Activated naive CD8-positive, alpha-beta T cell (primary cell): ENCODE data around the gene KIFAP3.
"Not testable (repeated sequence)": the region's sequence is repeated elsewhere in the genome, so short reads cannot be mapped to it uniquely, and the experiment has no call there.

Experiments used
- H3K27ac Mint-ChIP-seq: one replicate; pipeline ENCODE4 v1.8.0; 2021; ENCODE audit warnings: mixed read lengths
- H3K27me3 Mint-ChIP-seq: one replicate; pipeline ENCODE4 v1.8.0; 2021; ENCODE audit warnings: mixed read lengths
- H3K36me3 Mint-ChIP-seq: one replicate; pipeline ENCODE4 v1.8.0; 2021; ENCODE audit warnings: mixed read lengths
- H3K4me1 Mint-ChIP-seq: one replicate; pipeline ENCODE4 v1.8.0; 2021; ENCODE audit warnings: low read depth, mixed read lengths
- H3K4me3 Mint-ChIP-seq: one replicate; pipeline ENCODE4 v1.8.0; 2021; ENCODE audit warnings: mild to moderate bottlenecking, mixed read lengths
- H3K9me3 Mint-ChIP-seq: one replicate; pipeline ENCODE4 v1.8.0; 2021; ENCODE audit warnings: low read depth, mixed read lengths

Gene KIFAP3

DNA sequence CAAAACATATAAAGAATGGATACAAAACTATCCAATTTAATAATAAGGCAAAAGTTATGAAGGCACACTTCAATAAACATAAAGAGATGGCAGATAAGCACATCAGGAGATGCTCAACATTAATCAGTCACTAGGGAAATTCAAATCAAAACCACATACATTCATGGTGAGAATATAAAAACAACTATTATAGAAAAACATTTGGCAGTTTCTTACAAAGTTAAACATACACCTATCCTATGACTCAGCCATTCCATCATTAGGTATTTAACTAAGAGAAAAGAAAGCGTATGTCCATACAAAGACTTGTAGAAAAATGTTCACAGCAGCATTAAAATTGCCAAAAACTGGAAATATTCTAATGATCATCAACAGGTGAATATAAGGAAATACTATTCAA is 44.3 kb downstream of the KIFAP3 start:
- no peaks in the 10 kb centered on the region for H3K9me3 Mint-ChIP-seq
- no peaks in the 10 kb centered on the region for H3K4me1 Mint-ChIP-seq
- H3K4me3 Mint-ChIP-seq, result no peak overlapping the region
- H3K36me3 Mint-ChIP-seq, result peaks cover 39% of the 10 kb centered on the region
- H3K27me3 Mint-ChIP-seq, result no peaks in the 10 kb centered on the region
- no peak overlapping the region for H3K27ac Mint-ChIP-seq

DNA sequence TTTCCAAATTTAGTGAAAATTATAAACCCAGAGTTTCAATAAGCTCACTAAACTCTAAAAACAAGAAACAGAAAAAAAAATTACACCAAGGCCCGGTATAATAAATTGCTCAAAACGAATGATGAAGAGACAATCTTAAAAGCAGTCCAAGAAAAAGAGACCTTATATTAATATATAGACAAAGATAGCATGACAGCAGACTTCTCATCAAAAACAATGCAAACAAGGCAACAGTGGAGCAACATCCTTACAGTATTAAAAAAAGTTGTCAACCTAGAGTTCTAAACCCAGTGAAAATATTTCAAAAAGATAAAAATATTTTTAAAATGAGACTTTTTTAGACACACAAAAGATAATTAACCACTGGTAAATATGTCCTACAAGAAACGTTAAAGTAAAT is 46.7 kb downstream of the KIFAP3 start:
- Mint-ChIP-seq H3K27me3 (no peaks in the 10 kb centered on the region), H3K36me3 (peaks cover 34% of the 10 kb centered on the region), H3K27ac (no peak overlapping the region), H3K4me3 (no peak overlapping the region), H3K9me3 (no peaks in the 10 kb centered on the region), H3K4me1 (no peaks in the 10 kb centered on the region)

DNA sequence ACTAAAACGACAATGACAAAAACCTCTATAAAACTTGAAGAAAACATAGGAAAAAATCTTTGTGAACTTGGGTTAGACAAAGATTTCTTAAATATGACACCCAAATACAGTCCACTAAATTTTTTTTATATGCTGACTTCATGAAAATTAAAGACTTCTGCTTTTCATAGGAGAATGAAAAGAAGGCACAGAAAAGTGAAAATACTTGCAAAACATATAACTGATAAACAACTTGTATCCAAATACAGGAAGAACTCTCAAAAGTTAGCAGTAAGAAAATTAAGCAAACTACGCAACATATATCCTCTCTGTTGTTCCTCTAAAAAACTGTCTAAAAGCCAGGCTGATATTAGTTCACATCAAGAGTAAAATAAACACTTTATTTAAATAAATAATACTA is 53.6 kb downstream of the KIFAP3 start:
- H3K4me3 Mint-ChIP-seq, result no peak overlapping the region
- peaks cover 22% of the 10 kb centered on the region for H3K36me3 Mint-ChIP-seq
- H3K4me1 Mint-ChIP-seq, result no peaks in the 10 kb centered on the region
- peaks cover 7% of the 10 kb centered on the region for H3K9me3 Mint-ChIP-seq
- H3K27ac Mint-ChIP-seq, result no peak overlapping the region
- H3K27me3 Mint-ChIP-seq, result no peaks in the 10 kb centered on the region

DNA sequence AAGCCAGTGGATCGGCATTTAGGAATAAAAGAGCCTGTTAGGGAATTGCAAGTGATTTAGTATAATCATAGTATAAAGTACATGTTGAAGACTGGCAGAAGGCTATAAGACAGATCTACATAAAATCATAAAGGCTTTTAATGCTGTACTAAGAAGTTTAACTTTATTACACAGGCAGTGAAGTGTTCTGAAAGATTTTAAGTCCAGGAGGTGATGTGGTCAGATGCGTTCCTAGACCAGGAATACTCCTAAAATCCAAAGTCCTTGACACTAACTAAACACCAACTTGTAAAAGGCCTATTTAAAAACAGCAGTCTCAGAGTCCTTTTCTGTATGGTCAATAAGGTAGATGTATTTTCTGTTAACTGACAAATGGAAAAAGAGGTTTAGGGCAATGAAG is 57.0 kb downstream of the KIFAP3 start:
- Mint-ChIP-seq H3K27me3 (no peaks in the 10 kb centered on the region), H3K9me3 (peaks cover 7% of the 10 kb centered on the region), H3K27ac (no peak overlapping the region), H3K36me3 (peaks cover 27% of the 10 kb centered on the region), H3K4me1 (no peaks in the 10 kb centered on the region), H3K4me3 (no peak overlapping the region)

DNA sequence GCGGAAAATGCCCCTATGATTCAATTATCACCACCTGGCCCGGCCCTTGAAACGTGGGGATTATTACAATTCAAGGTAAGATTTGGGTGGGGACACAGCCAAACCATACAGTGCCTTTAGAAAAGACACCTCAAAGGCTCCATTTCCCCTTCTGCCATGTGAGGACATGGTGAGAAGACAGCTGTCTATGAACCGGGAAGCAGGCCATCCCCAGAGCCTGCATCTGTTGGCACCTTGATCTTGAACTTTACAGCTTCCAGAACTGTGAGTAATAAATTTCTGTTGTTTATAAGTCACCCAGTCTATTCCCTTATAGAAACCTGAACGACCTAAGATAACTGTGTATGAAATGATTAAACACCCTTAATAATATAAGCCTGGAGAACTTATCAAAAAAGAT is 61.6 kb downstream of the KIFAP3 start:
- H3K9me3 Mint-ChIP-seq, result no peaks in the 10 kb centered on the region
- peaks cover 23% of the 10 kb centered on the region for H3K36me3 Mint-ChIP-seq
- H3K4me3 Mint-ChIP-seq, result no peak overlapping the region
- no peaks in the 10 kb centered on the region for H3K4me1 Mint-ChIP-seq
- H3K27me3 Mint-ChIP-seq, result no peaks in the 10 kb centered on the region
- no peak overlapping the region for H3K27ac Mint-ChIP-seq

DNA sequence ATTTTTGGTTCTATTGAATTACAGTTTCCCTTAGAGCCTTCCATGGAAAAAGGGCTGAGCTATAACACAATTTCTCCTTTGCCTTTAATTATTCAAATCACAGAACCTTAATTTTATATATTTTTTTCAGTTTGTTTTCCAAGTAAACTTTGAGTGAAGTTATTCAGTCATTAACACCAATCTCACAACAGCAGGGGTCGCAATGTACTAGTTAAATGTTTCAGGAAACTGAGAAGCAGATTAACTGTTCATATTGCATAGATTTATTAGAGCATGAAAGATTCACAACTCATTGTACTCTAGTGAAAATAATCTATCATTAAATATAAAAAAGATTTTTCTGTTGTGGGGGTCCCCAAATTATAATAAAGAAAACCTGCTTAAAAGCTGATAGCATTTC is 64.1 kb downstream of the KIFAP3 start:
- Mint-ChIP-seq H3K27me3 (no peaks in the 10 kb centered on the region), H3K4me1 (no peaks in the 10 kb centered on the region), H3K4me3 (no peak overlapping the region), H3K36me3 (peaks cover 19% of the 10 kb centered on the region), H3K9me3 (no peaks in the 10 kb centered on the region), H3K27ac (no peak overlapping the region)

DNA sequence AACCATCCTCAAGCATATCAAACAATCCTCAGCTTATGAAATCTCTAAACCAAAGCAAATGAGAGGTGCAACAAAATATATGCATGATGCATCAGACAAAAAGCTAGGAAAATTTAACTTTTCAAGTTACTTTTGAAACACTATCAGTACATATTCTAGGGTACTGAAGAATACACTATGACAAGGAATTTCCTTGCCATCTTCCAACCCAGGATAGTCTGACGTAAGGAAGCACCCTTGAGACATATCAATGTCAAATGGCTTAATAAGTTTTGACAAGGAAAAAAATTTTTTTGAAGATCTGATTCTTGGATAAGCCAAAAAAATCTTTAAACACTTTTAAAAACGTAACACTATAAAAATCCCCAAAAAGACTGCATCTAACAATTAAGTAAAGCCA is 64.9 kb downstream of the KIFAP3 start:
- Mint-ChIP-seq H3K4me3 (no peak overlapping the region), H3K36me3 (peaks cover 16% of the 10 kb centered on the region), H3K27me3 (no peaks in the 10 kb centered on the region), H3K4me1 (no peaks in the 10 kb centered on the region), H3K9me3 (no peaks in the 10 kb centered on the region), H3K27ac (no peak overlapping the region)

DNA sequence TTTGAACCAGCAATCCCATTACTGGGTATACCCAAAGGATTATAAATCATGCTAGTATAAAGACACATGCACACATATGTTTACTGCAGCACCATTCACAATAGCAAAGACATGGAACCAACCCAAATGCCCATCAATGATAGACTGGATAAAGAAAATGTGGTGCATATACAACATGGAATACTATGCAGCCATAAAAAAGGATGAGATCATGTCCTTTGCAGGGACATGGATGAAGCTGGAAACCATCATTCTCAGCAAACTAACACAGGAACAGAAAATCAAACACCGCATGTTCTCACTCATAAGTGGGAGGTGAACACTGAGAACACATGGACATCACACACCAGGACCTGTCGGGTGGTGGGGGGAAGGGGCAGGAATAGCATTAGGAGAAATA is 65.8 kb downstream of the KIFAP3 start:
- not testable (repeated sequence) for H3K27ac Mint-ChIP-seq, H3K27me3 Mint-ChIP-seq, H3K9me3 Mint-ChIP-seq, H3K4me1 Mint-ChIP-seq, H3K4me3 Mint-ChIP-seq
- peaks cover 11% of the 10 kb centered on the region for H3K36me3 Mint-ChIP-seq

DNA sequence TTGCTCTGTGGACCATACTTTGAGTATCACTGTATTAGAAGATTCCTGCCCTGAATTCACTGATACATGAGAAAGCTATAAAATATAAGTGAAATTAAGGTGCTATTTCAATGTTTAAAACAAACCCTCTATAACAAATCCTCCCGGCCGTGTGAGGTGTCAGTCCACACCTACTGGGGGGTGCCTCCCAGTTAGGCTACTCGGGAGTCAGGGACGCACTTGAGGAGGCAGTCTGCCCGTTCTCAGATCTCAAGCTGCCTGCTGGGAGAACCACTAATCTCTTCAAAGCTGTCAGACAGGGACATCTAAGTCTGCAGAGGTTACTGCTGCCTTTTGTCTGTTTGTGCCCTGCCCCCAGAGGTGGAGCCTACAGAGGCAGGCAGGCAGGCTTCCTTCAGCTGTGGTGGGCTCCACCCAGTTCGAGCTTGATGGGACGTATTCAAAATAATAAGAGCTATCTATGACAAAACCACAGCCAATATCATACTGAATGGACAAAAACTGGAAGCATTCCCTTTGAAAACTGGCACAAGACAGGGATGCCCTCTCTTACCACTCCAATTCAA is 71.1 kb downstream of the KIFAP3 start:
- not testable (repeated sequence) for H3K27me3 Mint-ChIP-seq, H3K27ac Mint-ChIP-seq, H3K4me1 Mint-ChIP-seq, H3K4me3 Mint-ChIP-seq, H3K9me3 Mint-ChIP-seq, H3K36me3 Mint-ChIP-seq

DNA sequence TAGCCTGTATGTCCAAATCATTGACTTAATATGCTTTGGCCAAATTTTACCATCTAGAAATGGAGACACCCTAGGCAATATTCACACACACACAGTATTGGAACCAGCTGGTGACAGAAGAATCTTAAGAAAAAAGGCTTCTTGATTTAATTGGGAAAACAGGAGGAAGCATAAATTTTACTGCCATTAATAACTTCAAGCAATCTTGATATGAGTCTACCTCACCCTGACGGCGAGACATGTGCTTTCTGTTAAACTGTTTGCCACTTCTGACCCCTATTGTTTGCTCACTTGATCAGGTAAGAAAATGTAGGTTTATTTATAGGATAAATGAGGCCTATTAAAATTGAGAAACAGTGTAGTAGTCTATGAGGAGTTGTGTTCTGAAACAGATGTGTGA is 73.2 kb downstream of the KIFAP3 start:
- Mint-ChIP-seq H3K4me3 (no peak overlapping the region), H3K4me1 (no peaks in the 10 kb centered on the region), H3K27me3 (no peaks in the 10 kb centered on the region), H3K9me3 (no peaks in the 10 kb centered on the region), H3K36me3 (peaks cover 6% of the 10 kb centered on the region), H3K27ac (no peak overlapping the region)

DNA sequence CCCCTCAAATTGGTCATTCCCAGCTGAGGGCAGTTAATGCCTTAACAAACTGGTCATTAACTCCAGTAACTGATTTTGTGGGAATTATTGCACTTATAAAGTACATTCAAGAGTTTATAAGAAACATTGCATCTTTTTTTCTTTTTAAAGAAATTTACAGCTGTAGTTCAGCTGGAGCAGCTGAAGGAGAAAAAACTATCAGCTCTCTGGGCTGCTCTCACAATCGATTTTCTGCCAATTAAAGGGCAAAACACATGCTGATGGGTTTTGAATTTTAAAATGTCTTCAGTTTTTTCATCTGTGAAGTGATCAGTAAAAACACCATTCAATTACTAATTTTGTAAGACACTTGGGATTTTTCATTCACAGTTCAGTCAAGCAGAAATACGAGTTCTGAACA is 74.7 kb downstream of the KIFAP3 start:
- H3K4me1 Mint-ChIP-seq, result no peaks in the 10 kb centered on the region
- no peak overlapping the region for H3K4me3 Mint-ChIP-seq
- H3K36me3 Mint-ChIP-seq, result peaks cover 6% of the 10 kb centered on the region
- H3K27me3 Mint-ChIP-seq, result no peaks in the 10 kb centered on the region
- no peak overlapping the region for H3K27ac Mint-ChIP-seq
- H3K9me3 Mint-ChIP-seq, result no peaks in the 10 kb centered on the region

DNA sequence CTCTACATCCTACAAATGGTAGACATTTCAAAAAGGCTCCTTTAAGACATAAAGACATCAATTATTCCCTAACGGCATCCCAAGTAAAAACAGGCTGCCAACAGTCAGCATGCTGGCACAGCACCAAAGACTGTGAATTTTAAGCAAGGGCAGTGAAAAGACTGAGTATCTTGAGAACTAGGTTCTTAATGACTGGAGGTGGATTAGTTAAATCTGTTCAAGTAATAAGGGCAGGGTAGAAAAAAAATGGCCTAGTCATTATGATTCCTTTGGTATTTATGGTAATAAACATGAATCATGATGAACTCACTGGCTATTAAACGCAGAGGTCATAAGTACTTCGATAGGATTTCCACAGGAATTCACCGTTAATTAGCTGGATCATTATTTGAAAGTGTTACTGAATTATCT is 75.2 kb downstream of the KIFAP3 start:
- no peak overlapping the region for H3K27ac Mint-ChIP-seq
- no peaks in the 10 kb centered on the region for H3K27me3 Mint-ChIP-seq
- H3K9me3 Mint-ChIP-seq, result no peaks in the 10 kb centered on the region
- no peak overlapping the region for H3K4me3 Mint-ChIP-seq
- H3K4me1 Mint-ChIP-seq, result no peaks in the 10 kb centered on the region
- peaks cover 6% of the 10 kb centered on the region for H3K36me3 Mint-ChIP-seq

DNA sequence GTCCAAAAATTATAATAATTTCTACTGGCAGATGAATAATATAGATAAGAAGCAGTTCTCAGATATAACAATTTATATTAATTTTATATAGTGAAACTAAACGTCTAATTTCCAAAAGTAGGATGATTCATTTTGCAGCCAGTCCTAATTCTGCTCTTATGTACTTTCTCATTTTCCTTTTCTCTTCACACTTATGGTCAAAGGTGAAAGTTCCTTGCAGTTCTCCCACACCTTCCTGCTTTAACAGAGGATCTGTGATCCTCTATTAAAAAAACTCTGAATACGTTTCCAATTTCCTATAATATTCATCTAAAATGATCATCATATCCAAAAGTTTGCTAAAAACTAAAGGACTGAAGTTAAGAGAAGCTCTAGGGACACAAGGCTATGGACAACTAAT is 78.5 kb downstream of the KIFAP3 start:
- Mint-ChIP-seq H3K27me3 (no peaks in the 10 kb centered on the region), H3K36me3 (peaks cover 6% of the 10 kb centered on the region), H3K27ac (no peak overlapping the region), H3K4me1 (no peaks in the 10 kb centered on the region), H3K4me3 (no peak overlapping the region), H3K9me3 (no peaks in the 10 kb centered on the region)

DNA sequence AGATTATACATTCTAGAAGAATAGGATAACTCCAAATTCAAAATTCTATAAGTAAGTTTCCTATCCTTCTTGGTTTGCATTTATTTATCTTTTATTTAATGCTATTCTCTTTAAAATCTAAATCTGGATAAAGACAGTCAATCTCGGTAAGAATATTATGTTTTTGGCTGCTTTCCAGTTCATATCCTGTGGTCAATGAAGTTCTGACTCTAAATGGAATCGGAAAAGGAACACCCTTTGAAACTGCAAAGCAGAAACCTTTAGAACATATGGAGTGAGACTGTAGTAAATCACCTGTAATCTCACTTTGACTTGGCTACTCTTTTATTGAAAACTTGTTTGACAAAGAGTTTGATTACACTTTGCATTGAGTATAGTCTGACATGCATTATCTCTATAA is 85.2 kb downstream of the KIFAP3 start:
- Mint-ChIP-seq H3K36me3 (peaks cover 6% of the 10 kb centered on the region), H3K4me3 (no peak overlapping the region), H3K4me1 (no peaks in the 10 kb centered on the region), H3K9me3 (no peaks in the 10 kb centered on the region), H3K27ac (no peak overlapping the region), H3K27me3 (no peaks in the 10 kb centered on the region)

DNA sequence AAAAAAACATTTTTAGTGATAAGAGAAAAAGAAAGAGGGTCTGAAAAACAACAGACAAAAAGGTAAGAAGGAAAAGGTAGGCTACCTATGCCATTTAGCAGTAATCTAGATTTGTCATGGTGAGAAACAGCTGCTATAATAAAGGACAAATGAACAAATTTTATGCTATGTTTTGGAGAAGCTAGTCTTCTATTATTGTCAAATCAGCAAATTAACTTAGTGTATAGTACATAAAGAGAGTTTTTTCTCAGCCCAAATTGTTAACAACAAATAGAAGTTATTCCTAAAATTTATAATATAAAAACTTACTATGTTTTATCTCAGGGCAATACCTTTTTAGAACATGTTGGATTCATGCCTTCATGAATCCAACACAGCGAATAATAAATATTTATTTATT is 88.7 kb downstream of the KIFAP3 start:
- Mint-ChIP-seq H3K4me1 (no peaks in the 10 kb centered on the region), H3K27ac (no peak overlapping the region), H3K9me3 (no peaks in the 10 kb centered on the region), H3K36me3 (peaks cover 19% of the 10 kb centered on the region), H3K27me3 (no peaks in the 10 kb centered on the region), H3K4me3 (no peak overlapping the region)

DNA sequence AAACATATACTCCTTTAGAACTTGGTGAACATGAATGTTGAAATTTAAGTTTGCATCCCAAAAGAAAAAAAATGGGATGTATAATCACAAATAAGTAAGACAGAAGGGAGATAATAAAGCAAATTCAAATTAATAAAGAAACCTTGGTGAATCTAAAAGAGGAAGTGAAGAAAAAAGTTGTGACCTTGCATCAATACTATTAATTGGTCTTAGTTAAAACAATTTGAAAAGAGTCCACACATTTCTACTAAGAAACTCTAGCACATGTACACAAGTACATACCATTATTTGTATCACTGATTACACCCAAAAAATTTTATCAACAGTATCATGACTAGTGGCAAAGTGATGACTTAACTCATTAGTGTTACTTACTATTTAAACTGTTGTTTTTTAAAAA is 100.4 kb downstream of the KIFAP3 start:
- no peaks in the 10 kb centered on the region for H3K4me1 Mint-ChIP-seq
- H3K4me3 Mint-ChIP-seq, result no peak overlapping the region
- H3K9me3 Mint-ChIP-seq, result no peaks in the 10 kb centered on the region
- peaks cover 12% of the 10 kb centered on the region for H3K36me3 Mint-ChIP-seq
- no peak overlapping the region for H3K27ac Mint-ChIP-seq
- H3K27me3 Mint-ChIP-seq, result no peaks in the 10 kb centered on the region

DNA sequence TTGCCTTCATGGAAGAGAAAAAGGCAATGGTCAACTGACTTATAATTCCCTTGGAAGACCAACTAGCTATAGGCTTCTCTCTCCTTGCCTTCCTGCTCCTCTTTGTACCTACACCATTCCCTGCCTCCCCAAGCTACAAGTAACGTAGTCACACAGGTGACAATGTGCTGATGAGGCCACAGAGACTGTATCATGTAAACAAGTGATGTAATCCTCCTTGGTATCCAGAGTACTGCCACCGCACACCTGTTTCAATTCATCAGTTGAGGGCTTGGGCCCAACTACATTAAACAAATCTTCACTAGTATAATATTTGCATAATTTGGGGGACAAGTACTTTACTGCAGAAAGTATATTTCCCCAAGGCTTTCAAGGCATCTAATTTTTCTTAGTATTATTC is 104.4 kb downstream of the KIFAP3 start:
- Mint-ChIP-seq H3K36me3 (peaks cover 16% of the 10 kb centered on the region), H3K4me3 (no peak overlapping the region), H3K27me3 (no peaks in the 10 kb centered on the region), H3K9me3 (no peaks in the 10 kb centered on the region), H3K27ac (no peak overlapping the region), H3K4me1 (no peaks in the 10 kb centered on the region)
